ENCODE data around the gene ETS2.

GRCh38 chr21:38806942-38807284 lies 1.2 kb downstream of the ETS2 start:
- TF ChIP-seq CTCF (IDR thresholded peaks at IDR 0.05; ENCODE audit: low read depth, low read length) (no peak), POLR2A (IDR thresholded peaks at IDR 0.05; ENCODE audit: extremely low read depth, insufficient read length) (no peak), MAX (IDR thresholded peaks at IDR 0.05; ENCODE audit: low read depth, low read length) (no peak)

Data from NB4 (cell line).